HG02642 (cell line): ENCODE measurements around the gene CCL25.

Experiments used
- ATAC-seq: cut with Tn5 transposase; IDR thresholded peaks from one replicate; pipeline ENCODE4 v1.9.1; 2021; ENCODE audit warnings: mild to moderate bottlenecking; ENCODE audit not compliant: unreplicated experiment, poor library complexity

Gene CCL25

DNA sequence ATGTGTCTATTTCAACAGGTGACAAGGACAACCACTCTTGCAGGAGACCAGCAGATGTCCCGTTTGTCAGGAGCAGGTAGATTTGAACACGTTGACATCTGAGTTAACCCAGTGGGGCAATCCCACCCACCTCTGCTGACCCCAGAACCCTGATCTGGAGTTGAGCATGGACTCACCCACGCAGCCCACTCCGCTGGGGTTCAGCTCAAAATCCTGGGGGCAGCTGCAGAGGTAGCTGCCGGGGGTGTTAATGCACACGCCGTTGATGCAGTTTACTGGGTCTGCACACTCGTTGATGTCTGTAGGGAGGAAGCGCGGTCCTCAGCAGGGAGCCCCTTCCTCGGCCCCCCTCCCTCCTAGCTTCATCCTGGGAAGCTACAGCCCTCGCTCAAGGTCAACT is 56.9 kb downstream of the CCL25 start:
- no peak for ATAC-seq

DNA sequence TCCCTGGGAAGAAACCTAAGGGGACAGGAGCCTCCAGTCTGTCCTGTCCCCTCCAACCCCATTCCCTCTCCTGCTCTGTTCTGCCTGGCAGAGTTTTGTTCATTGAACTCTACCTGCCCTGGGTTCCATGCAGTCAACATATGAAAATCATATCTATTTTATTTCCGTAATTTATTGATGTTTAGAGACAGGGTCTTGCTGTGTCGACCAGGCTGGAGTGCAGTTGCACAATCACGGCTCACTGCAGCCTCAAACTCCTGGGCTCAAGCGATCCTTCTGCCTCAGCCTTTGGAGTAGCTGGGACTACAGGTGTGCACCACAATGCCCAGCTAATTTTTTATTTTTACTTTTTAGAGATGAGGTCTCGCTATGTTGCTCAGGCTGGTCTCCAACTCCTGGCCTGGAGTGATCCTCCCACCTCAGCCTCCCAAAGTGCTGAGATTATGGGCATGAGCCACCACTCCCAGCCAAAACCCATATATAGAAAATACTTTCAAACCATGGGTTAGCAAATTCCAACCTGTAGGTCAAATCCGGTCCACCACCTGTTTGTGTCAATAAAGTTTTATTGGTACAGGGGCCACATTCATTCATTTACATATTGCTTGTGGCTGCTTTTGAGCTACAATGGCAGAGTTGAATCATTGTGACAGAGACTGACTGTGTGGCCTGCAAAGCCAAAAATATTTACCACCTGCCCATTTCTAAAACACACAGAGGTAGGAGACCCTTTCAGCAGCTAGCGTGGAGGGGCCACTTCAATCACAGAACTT is 57.5 kb downstream of the CCL25 start:
- ATAC-seq: no peak

DNA sequence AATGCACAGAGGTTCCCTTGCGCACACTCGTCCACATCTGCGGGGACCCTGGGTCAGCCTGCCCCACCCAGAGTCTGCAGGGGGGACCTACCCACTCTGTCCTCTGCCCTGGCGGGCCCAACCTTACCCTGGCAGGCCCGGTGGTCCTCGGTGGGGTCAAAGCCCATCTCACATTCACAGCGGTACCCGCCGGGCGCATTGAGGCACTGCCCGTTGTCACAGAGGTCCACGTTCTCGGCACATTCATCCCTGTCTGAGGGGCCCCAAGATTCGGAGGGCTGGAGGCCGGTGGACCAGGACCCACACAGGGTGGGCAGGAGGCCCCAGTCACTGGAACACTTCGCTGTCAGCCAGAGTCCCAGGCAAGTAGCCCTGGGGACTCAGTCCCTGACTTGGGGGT is 58.4 kb downstream of the CCL25 start:
- ATAC-seq: no peak

DNA sequence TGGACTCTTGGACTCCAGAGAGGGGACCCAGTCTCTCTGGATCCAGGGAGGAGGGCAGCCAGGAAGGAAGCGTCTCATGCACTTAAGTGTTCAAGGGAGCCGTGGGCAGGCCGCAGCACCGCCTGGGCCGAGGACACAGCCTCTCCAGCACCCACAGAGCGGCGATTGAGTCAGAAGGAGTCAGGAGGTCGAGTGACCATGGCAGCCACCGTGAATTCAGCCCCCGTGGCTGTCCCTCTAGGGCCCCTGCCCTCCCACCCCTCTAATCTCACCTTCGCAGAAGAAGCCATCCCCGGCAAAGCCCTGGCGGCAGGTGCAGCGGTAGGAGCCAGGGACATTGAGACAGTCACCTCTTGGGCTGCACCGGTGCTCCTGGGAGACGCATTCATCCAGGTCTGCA is 58.8 kb downstream of the CCL25 start:
- ATAC-seq: no peak
